GM20000 (cell line): ENCODE results near the gene SSTR1.

ENCODE experiments used
- DNase-seq: peaks from one replicate; pipeline ENCODE4 v3.0.0; 2012; ENCODE audit warnings: low spot score
- TF ChIP-seq, protein P1 (sequence below): IDR thresholded peaks from 2 replicates; pipeline ENCODE4 v1.5.1; 2012; ENCODE audit warnings: mild to moderate bottlenecking, control low read depth; ENCODE audit errors: extremely low read depth, missing control alignments

The SSTR1 gene

DNA sequence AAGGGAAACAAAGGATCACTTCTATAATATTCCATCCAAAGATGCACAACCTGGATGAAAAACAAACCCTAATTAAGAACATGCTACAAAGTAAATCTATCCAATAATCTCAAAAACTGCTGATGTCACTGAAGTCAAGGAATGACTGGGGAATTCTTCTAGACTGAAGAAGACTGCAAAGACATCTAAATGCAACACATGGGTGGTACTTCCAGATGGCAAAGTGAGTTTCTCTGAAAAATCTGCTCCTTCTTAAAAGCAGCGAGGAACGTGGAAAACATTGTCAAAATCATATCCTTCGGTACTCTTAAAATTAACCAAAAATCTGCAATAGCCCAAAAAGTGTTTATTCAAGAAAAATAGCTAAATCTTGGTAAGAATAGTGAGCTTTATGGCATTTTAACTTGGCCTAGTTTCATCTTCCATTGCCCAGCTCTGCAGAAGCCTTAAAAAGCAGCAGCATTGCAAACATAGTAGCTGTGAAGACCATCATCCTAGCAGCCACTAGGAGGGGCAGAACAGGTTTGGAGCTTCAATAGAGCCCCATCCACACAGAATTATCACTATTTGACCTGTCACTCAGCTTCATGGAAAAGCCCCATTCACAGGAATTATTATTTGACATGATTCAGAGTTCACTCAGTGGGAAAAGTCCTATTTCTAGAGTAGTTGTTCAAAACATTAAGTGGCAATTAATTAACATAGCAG lies 40.8 kb downstream of the SSTR1 start:
- no peak for DNase-seq
- TF ChIP-seq, protein P1, sequence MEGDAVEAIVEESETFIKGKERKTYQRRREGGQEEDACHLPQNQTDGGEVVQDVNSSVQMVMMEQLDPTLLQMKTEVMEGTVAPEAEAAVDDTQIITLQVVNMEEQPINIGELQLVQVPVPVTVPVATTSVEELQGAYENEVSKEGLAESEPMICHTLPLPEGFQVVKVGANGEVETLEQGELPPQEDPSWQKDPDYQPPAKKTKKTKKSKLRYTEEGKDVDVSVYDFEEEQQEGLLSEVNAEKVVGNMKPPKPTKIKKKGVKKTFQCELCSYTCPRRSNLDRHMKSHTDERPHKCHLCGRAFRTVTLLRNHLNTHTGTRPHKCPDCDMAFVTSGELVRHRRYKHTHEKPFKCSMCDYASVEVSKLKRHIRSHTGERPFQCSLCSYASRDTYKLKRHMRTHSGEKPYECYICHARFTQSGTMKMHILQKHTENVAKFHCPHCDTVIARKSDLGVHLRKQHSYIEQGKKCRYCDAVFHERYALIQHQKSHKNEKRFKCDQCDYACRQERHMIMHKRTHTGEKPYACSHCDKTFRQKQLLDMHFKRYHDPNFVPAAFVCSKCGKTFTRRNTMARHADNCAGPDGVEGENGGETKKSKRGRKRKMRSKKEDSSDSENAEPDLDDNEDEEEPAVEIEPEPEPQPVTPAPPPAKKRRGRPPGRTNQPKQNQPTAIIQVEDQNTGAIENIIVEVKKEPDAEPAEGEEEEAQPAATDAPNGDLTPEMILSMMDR, result no peak

DNA sequence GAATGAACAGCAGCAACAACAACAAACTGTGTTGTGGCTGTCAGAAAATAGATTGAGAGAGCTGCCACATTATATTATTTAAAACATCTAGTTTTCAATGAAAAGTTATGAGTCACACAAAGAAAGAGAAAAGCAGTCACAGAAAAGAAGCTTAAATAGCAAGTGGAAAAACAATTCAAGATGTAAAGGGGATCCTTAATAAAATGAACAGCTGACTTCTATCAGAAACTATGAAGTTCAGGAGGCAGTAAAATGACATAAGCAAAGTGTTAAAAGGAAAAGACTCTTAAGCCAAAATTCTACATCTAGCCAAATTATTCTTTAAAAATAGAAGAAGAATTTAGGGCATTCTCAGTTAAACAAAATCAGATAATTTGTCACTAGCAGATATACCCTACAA lies 42.6 kb downstream of the SSTR1 start:
- TF ChIP-seq, protein P1, result no peak
- DNase-seq, result no peak

DNA sequence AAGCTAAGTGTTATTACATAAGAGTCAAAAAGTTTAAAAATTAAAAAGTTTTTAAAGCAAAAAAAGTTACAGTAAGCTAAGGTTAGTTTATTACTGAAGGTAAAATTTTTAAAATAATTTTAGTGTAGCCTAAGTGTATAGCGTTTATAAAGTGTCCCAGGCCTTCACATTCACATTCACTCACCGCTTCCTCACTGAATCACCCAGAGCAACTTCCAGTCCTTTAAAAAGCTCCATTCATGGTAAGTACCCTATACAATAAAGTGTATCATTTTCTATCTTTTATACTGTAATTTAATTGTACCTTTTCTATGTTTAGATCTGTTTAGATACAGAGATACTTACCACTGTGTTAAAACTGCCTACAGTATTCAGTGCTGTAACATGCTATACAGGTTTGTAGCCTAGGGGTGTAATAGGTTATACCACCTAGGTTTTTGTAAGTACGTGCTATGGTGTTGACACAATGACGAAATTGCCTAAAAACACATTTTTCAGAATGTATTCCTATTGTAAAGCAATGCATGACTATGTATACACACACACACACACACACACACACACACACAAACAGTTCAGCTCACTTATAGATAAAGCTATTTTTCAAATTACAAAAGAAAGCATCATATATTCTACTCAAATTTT lies 44.5 kb downstream of the SSTR1 start:
- TF ChIP-seq, protein P1, result no peak
- no peak for DNase-seq

DNA sequence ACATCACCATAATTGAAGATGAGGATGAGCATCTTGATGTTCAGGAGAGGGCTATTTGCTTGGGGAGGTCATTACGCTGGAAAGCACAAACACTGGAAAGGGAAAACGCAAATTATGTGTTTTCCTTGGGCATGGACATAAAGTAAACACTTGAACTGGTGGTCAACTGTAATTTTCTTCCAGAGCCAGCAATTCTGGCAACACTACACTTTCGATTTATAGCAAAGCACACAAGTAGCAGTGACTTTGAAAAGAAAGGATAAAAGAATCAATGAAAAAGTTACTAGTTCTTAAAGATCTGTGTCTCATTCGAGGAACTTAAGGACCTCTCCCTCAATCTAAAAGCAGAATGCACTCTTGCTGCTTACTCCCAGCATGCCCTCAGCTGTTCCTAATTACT lies 46.0 kb downstream of the SSTR1 start:
- TF ChIP-seq, protein P1, result no peak

DNA sequence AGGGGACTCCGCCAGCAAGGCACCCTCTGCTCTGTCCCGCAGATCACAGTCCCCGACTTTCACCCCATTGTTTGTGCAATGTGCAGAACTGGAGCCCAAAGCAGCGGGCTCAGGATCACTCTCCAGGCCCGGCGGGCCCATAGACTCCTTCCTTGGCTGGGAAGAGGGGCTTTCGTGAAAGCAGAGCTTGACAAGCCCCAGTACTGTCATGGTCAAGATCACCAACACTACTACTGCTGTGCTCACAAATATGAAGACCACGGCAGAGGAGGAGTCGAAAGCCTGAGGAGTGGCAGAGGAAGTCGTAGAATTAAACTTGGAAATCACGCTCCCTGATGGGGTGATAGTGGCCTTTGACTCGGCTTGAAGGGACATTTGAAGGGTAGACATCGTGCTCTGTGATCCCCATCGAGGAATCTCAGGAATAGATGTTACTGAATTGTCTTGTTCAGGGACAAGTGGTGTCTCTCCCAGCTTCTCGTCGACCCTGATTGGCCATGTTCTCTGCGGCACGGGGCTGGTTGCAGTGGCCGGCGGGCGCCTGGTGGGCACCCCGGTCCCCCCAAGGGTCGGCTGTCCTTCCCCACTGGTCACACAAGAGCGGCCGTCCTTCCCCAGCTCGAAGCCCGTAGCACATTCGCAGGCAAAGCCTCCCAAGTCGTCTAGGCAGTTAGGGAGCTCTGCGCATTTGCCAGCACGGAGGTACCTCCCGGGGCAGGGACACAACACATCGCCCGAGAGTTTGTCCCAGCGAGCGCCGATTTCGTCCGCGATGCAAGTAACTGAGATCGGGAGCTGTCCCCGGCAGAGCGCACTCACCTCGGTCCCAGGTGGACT lies 47.1 kb downstream of the SSTR1 start:
- TF ChIP-seq, protein P1, result no peak
- no peak for DNase-seq

More for the DNA sequence above, 46.0 kb downstream of the SSTR1 start:
- no peak for DNase-seq

DNA sequence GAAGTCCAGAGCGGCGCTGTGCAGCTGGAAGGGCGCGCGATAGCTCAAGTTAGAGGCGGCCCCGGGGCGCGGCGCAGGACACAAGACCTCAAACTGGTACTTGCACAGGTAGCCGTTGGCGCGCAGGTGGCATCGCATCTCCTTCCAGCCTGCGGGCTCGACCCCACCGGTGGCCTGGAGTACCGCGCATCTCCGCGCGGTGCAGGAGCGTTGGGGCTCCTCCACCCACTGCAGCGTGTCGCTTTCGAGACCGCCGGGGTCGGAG lies 47.6 kb downstream of the SSTR1 start:
- no peak for DNase-seq
- TF ChIP-seq, protein P1, result no peak

DNA sequence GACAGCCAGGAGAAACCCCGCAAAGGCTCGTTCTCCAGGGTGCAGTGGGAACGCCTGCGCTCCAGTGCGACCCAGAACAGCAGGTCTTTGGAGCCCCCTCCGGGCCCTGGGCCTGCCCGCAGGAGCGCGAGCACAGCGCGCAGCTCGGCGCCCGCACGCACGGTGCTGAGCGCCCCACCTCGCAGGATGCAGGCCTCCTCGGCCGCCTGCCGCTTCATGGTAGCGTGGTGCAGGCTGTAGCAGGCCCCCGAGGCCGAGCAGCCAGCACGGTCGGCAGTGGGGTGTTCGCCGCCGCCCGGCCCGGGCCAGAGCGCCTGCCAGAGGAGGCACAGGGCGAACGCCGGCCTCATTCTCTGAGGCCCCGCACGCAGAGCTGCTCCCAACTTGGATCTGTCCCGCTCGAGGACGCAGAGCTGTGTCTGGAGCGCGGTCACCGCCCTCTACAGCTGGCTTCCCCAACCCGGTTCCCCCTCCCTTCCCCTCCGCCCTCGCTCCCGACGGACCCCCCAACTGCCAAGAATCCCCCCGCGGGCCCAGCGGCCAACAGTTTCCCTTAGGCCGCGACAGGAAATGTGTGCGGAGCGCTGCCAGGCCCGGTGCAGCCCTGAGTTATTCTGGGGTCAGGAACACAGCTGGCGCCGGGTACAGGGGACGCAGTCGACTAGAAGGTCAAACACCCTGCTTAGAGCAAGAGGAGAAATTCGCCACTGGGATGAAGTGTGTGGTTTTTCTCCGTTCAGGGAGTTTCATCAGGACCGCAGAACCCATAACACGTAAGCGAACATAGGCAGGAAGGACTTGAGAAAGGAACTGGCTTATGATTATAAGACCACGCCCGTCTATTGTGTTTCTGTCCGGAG lies 48.2 kb downstream of the SSTR1 start, which contains the start of gene CLEC14A:
TSS of gene CLEC14A (minus strand) at position 421 of the 860 bp plus-strand sequence. CDS start at position 350, 71 bp downstream.
- peak; percentile 28 for DNase-seq
- TF ChIP-seq, protein P1, result no peak
